PC-9 (cell line): ENCODE results near the gene NPHP4. TPM values are rescaled to one million over a fixed set of nuclear protein-coding genes. Genes with fewer than 3 reads are reported as not detected.

Experiments
- Bru-seq: library from RNA; stranded (reverse); fragments of 400-500 nt; gene quantifications from one replicate; lab custom pipeline; 2021; lab: Mats Ljungman, UMichigan
- BruChase-seq, 2 experiments: library from RNA; stranded (reverse); fragments of 400-500 nt; gene quantifications; one replicate each; lab custom pipeline; 2021; lab: Mats Ljungman, UMichigan
- BruUV-seq: library from RNA; stranded (reverse); fragments of 400-500 nt; replicated peaks from 2 replicates; lab custom pipeline; 2021; lab: Mats Ljungman, UMichigan
- CTCF ChIA-PET: fragments of 300-600 bp; sonication (Branson Sonifier 250); formaldehyde crosslinking; loops from one replicate; lab custom pipeline; 2022; ENCODE audit warnings: antibody characterized with exemption; lab: Charles Lee
- POLR2A ChIA-PET: fragments of 300-600 bp; sonication (Branson Sonifier 250); formaldehyde crosslinking; loops from one replicate; lab custom pipeline; 2022; ENCODE audit warnings: antibody characterized with exemption; ENCODE audit not compliant: unreplicated experiment; lab: Charles Lee
- DNase-seq, 2 experiments: peaks; one replicate each; pipeline versions ENCODE4 v3.0.0 to v3.0.0-alpha.2; 2015 to 2022; ENCODE audit warnings: mixed read lengths in 1 of 2
- H2AFZ ChIP-seq: fragments of 200-600 bp; sonication (generic); 2 replicates; pipeline ENCODE4 v1.8.1; 2017; ENCODE audit warnings: antibody characterized with exemption
- H3F3A ChIP-seq: fragments of 200-600 bp; sonication (generic); 2 replicates; pipeline ENCODE4 v1.8.1; 2017; ENCODE audit warnings: antibody characterized with exemption, mild to moderate bottlenecking, low read depth; ENCODE audit not compliant: insufficient read depth
- H3K27ac ChIP-seq: fragments of 200-600 bp; sonication (generic); 2 replicates; pipeline ENCODE4 v1.6.1; 2016; ENCODE audit warnings: mixed run types
- H3K27me3 ChIP-seq: fragments of 200-600 bp; sonication (generic); 2 replicates; pipeline ENCODE4 v1.6.1; 2016; ENCODE audit warnings: low read depth, mixed run types; ENCODE audit not compliant: insufficient read depth
- H3K36me3 ChIP-seq: fragments of 200-600 bp; sonication (generic); 2 replicates; pipeline ENCODE4 v1.6.1; 2016; ENCODE audit warnings: low read depth, mixed run types
- H3K4me1 ChIP-seq: fragments of 200-600 bp; sonication (generic); replicated peaks from 2 replicates; pipeline ENCODE4 v1.6.1; 2016; ENCODE audit warnings: mixed run types; ENCODE audit not compliant: insufficient read depth
- H3K4me2 ChIP-seq: fragments of 200-600 bp; sonication (generic); 2 replicates; pipeline ENCODE4 v1.6.1; 2017; ENCODE audit warnings: mixed run types
- H3K4me3 ChIP-seq: fragments of 200-600 bp; sonication (generic); 2 replicates; pipeline ENCODE4 v1.6.1; 2016; ENCODE audit warnings: mixed run types
- H3K79me2 ChIP-seq: fragments of 200-600 bp; sonication (generic); 2 replicates; pipeline ENCODE4 v1.6.1; 2017; ENCODE audit warnings: low read depth, mixed run types
- H3K9me2 ChIP-seq: fragments of 200-600 bp; sonication (generic); 2 replicates; pipeline ENCODE4 v1.8.1; 2017; ENCODE audit warnings: mild to moderate bottlenecking; ENCODE audit not compliant: insufficient read depth
- H3K9me3 ChIP-seq: fragments of 200-600 bp; sonication (generic); 2 replicates; pipeline ENCODE4 v1.8.1; 2016; ENCODE audit warnings: low read depth; ENCODE audit not compliant: insufficient read depth
- H4K20me1 ChIP-seq: fragments of 200-600 bp; sonication (generic); 2 replicates; pipeline ENCODE4 v1.8.1; 2017; ENCODE audit not compliant: insufficient read depth
- CTCF ChIP-seq: fragments of 200-600 bp; sonication (generic); conservative IDR thresholded peaks from 2 replicates; pipeline ENCODE4 v1.6.1; 2017; ENCODE audit warnings: mixed run types, antibody characterized with exemption, mild to moderate bottlenecking, moderate library complexity
- EZH2 ChIP-seq: fragments of 200-600 bp; sonication (generic); IDR thresholded peaks from 2 replicates; pipeline ENCODE4 v1.8.0; 2017; ENCODE audit warnings: antibody characterized with exemption, low read depth
- intact Hi-C: fragments of 100-400 bp; cut with micrococcal nuclease; formaldehyde crosslinking; loops from one replicate; pipeline ENCODE4 v1.10.0; 2022; ENCODE audit not compliant: unreplicated experiment
- long read RNA-seq: library from polyadenylated mRNA; stranded (forward); transcript quantifications from one replicate; pipeline ENCODE4 v2.0.0, GENCODE V29; 2022
- total RNA-seq: library from RNA; stranded (reverse); gene quantifications from 2 replicates; pipeline ENCODE4 v1.2.3, GENCODE V29; 2021

The NPHP4 gene
- total RNA-seq (17.9 and 21.5 TPM in 2 replicates), Bru-seq, nascent RNA (percentile 57 among the genes with signal in this experiment), BruChase-seq, experiment 1, labeled RNA remaining after a 2-hour chase (percentile 51 among the genes with signal in this experiment), BruChase-seq, experiment 2, labeled RNA remaining after a 6-hour chase (percentile 54 among the genes with signal in this experiment)
- long read RNA-seq, partial matches to known transcripts, result 6 of 20 reads
- long read RNA-seq, other reads (novel, unspliced or antisense), result 14 of 20 reads

GRCh38 chr1:5992026-5992813, at the start of gene NPHP4:
Gene NPHP4, minus strand, starts transcription at chr1:5992425. Its CDS starts 6,136 bp downstream, at chr1:5986289.
- POLR2A ChIA-PET, result interaction anchor here (0.6 to 0.7 kb wide), 2 partner anchors 214 to 868 kb away, joined by 3 to 4 read pairs; no protein-coding TSS in a partner anchor
- intact Hi-C loops, result loop anchor here (1.0 to 5.0 kb wide), 2 partner anchors 34 to 245 kb away; partner anchors contain the start of gene ICMT
- H3F3A ChIP-seq, result no peaks in the 10 kb centered on the region
- no TSS peak for BruUV-seq
- 0 out of 2 replicates have a peak, but pooled peaks cover 4% of the 10 kb centered on the region for H3K4me1 ChIP-seq
- no peaks in the 10 kb centered on the region for H3K9me3 ChIP-seq
- peak within 1 kb of the TSS; percentile 94 for H3K4me2 ChIP-seq
- H4K20me1 ChIP-seq, result no peaks in the 10 kb centered on the region
- peak within 1 kb of the TSS; percentile 85 for H3K4me3 ChIP-seq
- H3K27ac ChIP-seq, result no peak within 1 kb of the TSS
- H3K9me2 ChIP-seq, result no peaks in the 10 kb centered on the region
- peaks cover 8% of the 10 kb centered on the region; the same call in 1 of the 2 replicates for H3K79me2 ChIP-seq
- DNase-seq, result peak; percentile 95 to 98
- H2AFZ ChIP-seq, result peak within 1 kb of the TSS; percentile 87
- no peaks in the 10 kb centered on the region for H3K27me3 ChIP-seq
- TF ChIP-seq EZH2, result no peak
- no peaks in the 10 kb centered on the region for H3K36me3 ChIP-seq
- CTCF ChIA-PET, result no interaction called here

GRCh38 chr1:6041432-6042062, 49.3 kb upstream of the NPHP4 start:
- TF ChIP-seq CTCF (peak; percentile 62), EZH2 (no peak)
- Histone ChIP-seq H3K9me2 (no peaks in the 10 kb centered on the region), H4K20me1 (no peaks in the 10 kb centered on the region), H3K4me2 (no peak overlapping the region), H3K27ac (no peak overlapping the region), H3K79me2 (no peaks in the 10 kb centered on the region), H3F3A (no peaks in the 10 kb centered on the region), H3K9me3 (no peaks in the 10 kb centered on the region), H3K27me3 (no peaks in the 10 kb centered on the region), H3K36me3 (no peaks in the 10 kb centered on the region), H3K4me3 (no peak overlapping the region), H2AFZ (no peak overlapping the region), H3K4me1 (no peaks in the 10 kb centered on the region)
- no TSS peak for BruUV-seq
- intact Hi-C loops, result loop anchor here (5.0 kb wide), 1 partner anchor 301 kb away; no protein-coding TSS in a partner anchor
- POLR2A ChIA-PET, result no interaction called here
- peak in 1 of 2 experiments; percentile 44 for DNase-seq
- CTCF ChIA-PET, result interaction anchor here (0.6 to 0.7 kb wide), 2 partner anchors 204 to 440 kb away, joined by 3 to 7 read pairs; no protein-coding TSS in a partner anchor

- BruUV-seq, result no TSS peak
- POLR2A ChIA-PET, result no interaction called here
These were observed 48.7 kb upstream of the NPHP4 start for GRCh38 chr1:6040861-6041415.

More at GRCh38 chr1:6040861-6041415, 48.7 kb upstream of the NPHP4 start:
- H3K27me3 ChIP-seq, result no peaks in the 10 kb centered on the region
- no peak overlapping the region for H3K27ac ChIP-seq
- H4K20me1 ChIP-seq, result no peaks in the 10 kb centered on the region
- TF ChIP-seq CTCF (no peak), EZH2 (no peak)
- H3K4me1 ChIP-seq, result no peaks in the 10 kb centered on the region
- H3K4me2 ChIP-seq, result no peak overlapping the region
- no peak overlapping the region for H2AFZ ChIP-seq
- no peak for DNase-seq
- no peaks in the 10 kb centered on the region for H3K9me2 ChIP-seq
- no peaks in the 10 kb centered on the region for H3K36me3 ChIP-seq
- intact Hi-C loops, result loop anchor here (5.0 kb wide), 1 partner anchor 301 kb away; no protein-coding TSS in a partner anchor
- H3K4me3 ChIP-seq, result no peak overlapping the region
- CTCF ChIA-PET, result interaction anchor here (0.6 to 0.7 kb wide), 2 partner anchors 205 to 440 kb away, joined by 3 to 7 read pairs; no protein-coding TSS in a partner anchor
- no peaks in the 10 kb centered on the region for H3K79me2 ChIP-seq
- H3F3A ChIP-seq, result no peaks in the 10 kb centered on the region
- H3K9me3 ChIP-seq, result no peaks in the 10 kb centered on the region
